Transverse colon (tissue), 4 donors: ENCODE data around the gene RGMA. TPM values are rescaled to one million over a fixed set of nuclear protein-coding genes. Genes with fewer than 3 reads are reported as not detected.

ENCODE experiments used
- DNase-seq: peaks from one replicate; pipeline ENCODE4 v3.0.0-alpha.2; 2019
- H3K27ac ChIP-seq, 4 donors: fragments of 200-600 bp; sonication (generic); 2 replicates each; pipeline ENCODE4 v1.5.1; 2016 to 2018; ENCODE audit warnings: inconsistent platforms in 4 of 4
- H3K27me3 ChIP-seq: fragments of 200-600 bp; sonication (generic); 2 replicates; pipeline ENCODE4 v1.5.1; 2017; ENCODE audit warnings: inconsistent platforms
- H3K36me3 ChIP-seq, 4 donors: fragments of 200-600 bp; sonication (generic); 2 replicates each; pipeline ENCODE4 v1.5.1; 2017 to 2019; ENCODE audit warnings: inconsistent platforms in 4 of 4
- H3K4me1 ChIP-seq, 4 donors: fragments of 200-600 bp; sonication (generic); 2 replicates each; pipeline ENCODE4 v1.5.1; 2017 to 2020; ENCODE audit warnings: inconsistent platforms in 4 of 4
- H3K4me3 ChIP-seq, 4 donors: fragments of 200-600 bp; sonication (generic); 1 replicate in 1 of 4; 2 replicates in 3 of 4; pipeline versions ENCODE4 v1.5.1 to v1.6.1; 2017 to 2019; ENCODE audit warnings: inconsistent platforms in 4 of 4
- H3K9me3 ChIP-seq, 2 donors: fragments of 200-600 bp; sonication (generic); 2 replicates each; pipeline ENCODE4 v1.5.1; 2017 to 2019; ENCODE audit warnings: inconsistent platforms in 2 of 2
- EP300 ChIP-seq: sonication (generic); formaldehyde crosslinking; IDR thresholded peaks from one replicate; pipeline ENCODE4 v1.6.1; 2017; ENCODE audit warnings: antibody characterized with exemption, low read depth
- POLR2A ChIP-seq: fragments of 450-650 bp; IDR thresholded peaks from one replicate; pipeline ENCODE4 v1.6.1; 2016; ENCODE audit warnings: antibody characterized with exemption, mild to moderate bottlenecking, moderate library complexity
- POLR2AphosphoS5 ChIP-seq, 3 donors: sonication (generic); formaldehyde crosslinking; IDR thresholded peaks; one replicate each; pipeline ENCODE4 v1.6.1; 2016; ENCODE audit warnings: antibody characterized with exemption in 3 of 3
- WGBS, 2 donors: methylation state at CpG; one replicate each; pipeline ENCODE4 v1.1.5; 2018; ENCODE audit warnings: low coverage in 1 of 2; 5-methylcytosine and 5-hydroxymethylcytosine counted together
- in situ Hi-C, 4 donors: fragments of 200-750 bp; cut with MboI; loops; one replicate each; pipeline versions ENCODE4 v1.15.0 to v1.15.1; 2017; ENCODE audit warnings: low sequenced_read_pairs in 3 of 4, low pct_ligation_motif_present in 1 of 4, low pct_unique_long_range_greater_than_20kb in 1 of 4
- intact Hi-C: fragments of 100-400 bp; cut with DNase I; formaldehyde crosslinking; loops from one replicate; pipeline ENCODE4 v1.15.1; 2023; ENCODE audit warnings: low total_unique reads
- total RNA-seq, 4 donors: library from RNA; depleted of rRNA; stranded (reverse); fragments of >200 nt; gene quantifications; one replicate each; pipeline ENCODE4 v1.1.0, GENCODE V29; 2016
- TF ChIP-seq, protein P1 (sequence below), 5 experiments: fragments of 200-600 bp in 3 of 5; fragments of 450-650 bp in 2 of 5; sonication (generic) in 3 of 5; IDR thresholded peaks; 1 replicate in 2 of 5; 2 replicates in 3 of 5; pipeline ENCODE4 v1.5.1; 2016 to 2017; ENCODE audit warnings: antibody characterized with exemption in 5 of 5, inconsistent platforms in 3 of 5, mild to moderate bottlenecking in 2 of 5, moderate library complexity in 1 of 5

The RGMA gene
- total RNA-seq, 4 donors from 2014 or later, result 8.6 to 53.3 (median 20.6) TPM

DNA sequence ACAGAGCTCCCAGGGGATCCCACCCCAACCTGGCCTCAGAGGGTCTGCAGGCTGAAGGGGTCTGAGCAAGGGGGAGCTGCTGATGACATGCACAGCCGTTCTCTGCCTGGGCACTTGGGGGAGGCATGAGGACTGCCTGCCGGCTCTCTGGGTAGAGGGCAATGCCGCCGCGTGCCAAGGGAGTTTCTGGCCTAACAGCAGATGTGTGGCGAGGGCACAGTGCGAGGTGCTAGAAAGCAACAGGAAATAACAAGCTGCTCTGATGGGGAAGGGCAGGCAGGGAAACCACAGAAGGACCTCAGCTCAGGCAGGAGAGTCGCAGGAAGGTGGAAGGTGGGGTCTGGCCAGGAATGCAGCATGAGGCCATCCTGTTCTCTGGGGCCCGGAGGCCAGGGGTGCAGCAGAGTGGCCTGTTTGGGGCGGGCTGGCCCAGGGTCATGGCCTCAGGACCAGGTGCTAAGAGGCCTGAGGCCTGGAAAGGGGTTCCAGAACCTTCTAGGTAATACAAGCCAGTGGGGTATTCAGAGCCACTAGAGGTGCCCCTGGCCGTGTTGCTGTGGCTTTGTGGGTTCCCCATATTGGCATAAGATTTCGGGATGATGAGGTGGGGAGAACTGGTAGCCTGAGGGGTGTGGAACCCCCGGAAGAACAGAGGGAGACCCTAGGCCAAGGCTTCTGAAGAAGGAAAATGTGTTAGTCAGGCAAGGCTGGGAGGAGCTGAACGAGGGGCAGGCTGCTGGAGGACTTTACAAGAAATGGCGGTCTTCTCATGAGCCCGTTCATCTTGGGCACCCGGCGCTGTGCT lies 41.2 kb downstream of the RGMA start:
- in situ Hi-C loops, result loop anchor here in 2 of 4 donors (25.0 kb wide), 1 partner anchor 1064 kb away; no protein-coding TSS in a partner anchor
- no peak for DNase-seq

DNA sequence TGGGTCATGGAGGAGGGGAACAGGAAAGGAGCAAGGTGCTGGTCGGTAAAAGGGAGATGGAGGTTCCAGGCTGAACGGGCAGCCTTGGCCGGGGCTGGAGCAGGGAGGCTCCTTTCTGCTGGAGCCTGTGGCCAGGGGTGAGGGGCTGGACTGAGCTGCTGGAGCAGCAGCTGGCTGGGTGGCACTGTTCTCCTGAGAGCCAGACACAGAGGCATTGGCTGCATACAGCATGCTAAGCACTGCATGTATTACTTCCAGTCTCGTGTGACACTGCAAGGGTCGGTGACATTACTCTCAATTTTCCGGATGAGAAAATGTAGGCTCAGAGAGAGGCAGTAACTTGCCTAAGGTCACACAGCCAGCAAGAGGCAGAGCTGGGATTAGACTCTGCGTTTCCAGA lies 42.3 kb downstream of the RGMA start:
- no peak for TF ChIP-seq POLR2AphosphoS5 (IDR thresholded peaks at IDR 0.05)
- TF ChIP-seq, protein P1, sequence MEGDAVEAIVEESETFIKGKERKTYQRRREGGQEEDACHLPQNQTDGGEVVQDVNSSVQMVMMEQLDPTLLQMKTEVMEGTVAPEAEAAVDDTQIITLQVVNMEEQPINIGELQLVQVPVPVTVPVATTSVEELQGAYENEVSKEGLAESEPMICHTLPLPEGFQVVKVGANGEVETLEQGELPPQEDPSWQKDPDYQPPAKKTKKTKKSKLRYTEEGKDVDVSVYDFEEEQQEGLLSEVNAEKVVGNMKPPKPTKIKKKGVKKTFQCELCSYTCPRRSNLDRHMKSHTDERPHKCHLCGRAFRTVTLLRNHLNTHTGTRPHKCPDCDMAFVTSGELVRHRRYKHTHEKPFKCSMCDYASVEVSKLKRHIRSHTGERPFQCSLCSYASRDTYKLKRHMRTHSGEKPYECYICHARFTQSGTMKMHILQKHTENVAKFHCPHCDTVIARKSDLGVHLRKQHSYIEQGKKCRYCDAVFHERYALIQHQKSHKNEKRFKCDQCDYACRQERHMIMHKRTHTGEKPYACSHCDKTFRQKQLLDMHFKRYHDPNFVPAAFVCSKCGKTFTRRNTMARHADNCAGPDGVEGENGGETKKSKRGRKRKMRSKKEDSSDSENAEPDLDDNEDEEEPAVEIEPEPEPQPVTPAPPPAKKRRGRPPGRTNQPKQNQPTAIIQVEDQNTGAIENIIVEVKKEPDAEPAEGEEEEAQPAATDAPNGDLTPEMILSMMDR (IDR thresholded peaks at IDR 0.05), result no peak
- TF ChIP-seq EP300, result no peak
- no peak for TF ChIP-seq POLR2A
- intact Hi-C loops (no loop called here), in situ Hi-C loops (loop anchor here in 2 of 4 donors (25.0 kb wide), 1 partner anchor 1066 kb away; no protein-coding TSS in a partner anchor)
- no peak for DNase-seq
- no peaks in the 10 kb centered on the region for H3K27me3 ChIP-seq
- no peak overlapping the region for H3K4me3 ChIP-seq
- no peak overlapping the region for H3K27ac ChIP-seq
- 71 to 85% methylated on average over 3 to 6 of the region's 7 CpGs for WGBS, 2 donors
- H3K9me3 ChIP-seq, result no peaks in the 10 kb centered on the region
- H3K36me3 ChIP-seq, result no peaks in the 10 kb centered on the region
- peaks cover 0 to 8% (median 3%) of the 10 kb centered on the region in 4 donors for H3K4me1 ChIP-seq

More for the DNA sequence above, 41.2 kb downstream of the RGMA start:
- H3K4me3 ChIP-seq, result no peak overlapping the region
- H3K9me3 ChIP-seq, result no peaks in the 10 kb centered on the region
- H3K27me3 ChIP-seq, result no peaks in the 10 kb centered on the region
- H3K36me3 ChIP-seq, result no peaks in the 10 kb centered on the region
- TF ChIP-seq POLR2AphosphoS5 (IDR thresholded peaks at IDR 0.05), result no peak
- TF ChIP-seq POLR2A, result no peak
- TF ChIP-seq, protein P1 (IDR thresholded peaks at IDR 0.05), result no peak
- TF ChIP-seq EP300, result no peak
- intact Hi-C loops, result no loop called here
- 15 to 69% methylated on average over 2 to 18 of the region's 18 CpGs for WGBS, 2 donors
- H3K27ac ChIP-seq, result peak overlapping the region in 1 of 4 donors; percentile 59
- H3K4me1 ChIP-seq, result peaks cover 0 to 8% (median 3%) of the 10 kb centered on the region in 4 donors

DNA sequence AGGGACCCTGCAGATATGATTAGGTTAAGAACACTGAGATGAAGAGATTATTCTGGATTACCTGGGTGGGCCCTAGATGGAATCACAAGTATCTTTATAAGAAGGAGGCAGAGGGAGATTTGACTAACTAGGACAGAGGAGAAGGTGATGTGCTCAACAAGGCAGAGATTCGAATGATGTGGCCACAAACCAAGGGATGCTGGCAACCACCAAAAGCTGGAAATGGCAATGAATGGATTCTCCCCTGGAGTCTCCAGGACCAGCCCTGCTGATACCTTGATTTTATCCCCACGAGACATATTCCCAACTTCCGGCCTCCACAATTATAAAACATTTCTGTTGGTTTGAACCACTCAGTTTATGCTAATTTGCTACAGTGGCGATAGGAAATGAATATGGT lies 42.9 kb downstream of the RGMA start:
- intact Hi-C loops, result no loop called here
- peaks cover 0 to 8% (median 2%) of the 10 kb centered on the region in 4 donors for H3K4me1 ChIP-seq
- H3K27ac ChIP-seq, result no peak overlapping the region
- in situ Hi-C loops, result loop anchor here in 2 of 4 donors (25.0 kb wide), 1 partner anchor 1066 kb away; no protein-coding TSS in a partner anchor
- no peak for DNase-seq
- TF ChIP-seq POLR2AphosphoS5 (IDR thresholded peaks at IDR 0.05), result no peak
- TF ChIP-seq, protein P1 (IDR thresholded peaks at IDR 0.05), result no peak
- TF ChIP-seq POLR2A, result no peak
- no peak for TF ChIP-seq EP300
- H3K4me3 ChIP-seq, result no peak overlapping the region
- 69 to 85% methylated on average over 3 to 4 of the region's 4 CpGs for WGBS, 2 donors
- H3K27me3 ChIP-seq, result no peaks in the 10 kb centered on the region
- no peaks in the 10 kb centered on the region for H3K9me3 ChIP-seq
- H3K36me3 ChIP-seq, result no peaks in the 10 kb centered on the region

DNA sequence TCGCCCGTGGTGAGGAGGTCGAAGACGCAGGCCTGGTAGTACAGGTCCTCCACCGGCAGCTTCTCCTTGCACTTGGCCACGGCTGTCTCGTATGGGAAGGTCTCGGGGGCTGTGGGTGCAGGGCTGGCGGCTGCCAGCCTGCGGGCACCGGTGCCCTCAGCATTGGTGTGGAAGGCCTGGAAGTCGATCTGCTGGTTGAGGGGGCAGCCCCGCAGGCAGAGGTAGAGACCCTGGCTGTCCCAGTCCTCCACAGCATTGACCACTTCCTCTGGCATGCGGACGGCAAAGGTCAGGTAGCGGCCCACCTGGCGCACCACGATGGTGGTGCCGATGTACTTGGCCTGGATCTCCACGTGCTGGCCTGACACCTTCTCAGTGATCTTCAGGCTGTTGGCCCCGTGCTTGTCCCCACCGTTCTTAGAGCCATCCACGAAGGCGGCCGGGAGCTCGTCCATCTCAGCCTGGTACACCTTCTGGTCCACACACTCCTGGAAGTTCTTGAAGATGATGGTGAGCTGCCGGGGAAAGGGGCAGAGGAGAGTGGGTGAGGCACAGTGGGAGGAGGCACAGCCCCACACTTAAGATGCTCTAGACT lies 43.7 kb downstream of the RGMA start:
- Histone ChIP-seq H3K27ac (no peak overlapping the region), H3K9me3 (no peaks in the 10 kb centered on the region), H3K4me1 (peaks cover 0 to 8% (median 0%) of the 10 kb centered on the region in 4 donors), H3K27me3 (no peaks in the 10 kb centered on the region), H3K4me3 (no peak overlapping the region), H3K36me3 (no peaks in the 10 kb centered on the region)
- in situ Hi-C loops, result loop anchor here in 2 of 4 donors (25.0 kb wide), 1 partner anchor 1067 kb away; no protein-coding TSS in a partner anchor
- intact Hi-C loops, result no loop called here
- WGBS, 2 donors, result 90% methylated on average over 13 of the region's 27 CpGs; no CpG with 5 or more reads in 1 of the 2 donors
- no peak for TF ChIP-seq POLR2AphosphoS5 (IDR thresholded peaks at IDR 0.05)
- TF ChIP-seq, protein P1 (IDR thresholded peaks at IDR 0.05), result no peak
- TF ChIP-seq POLR2A, result no peak
- no peak for TF ChIP-seq EP300
- no peak for DNase-seq
